Astrocyte (in vitro differentiated cells and primary cell): ENCODE results near the gene CERCAM. TPM values are rescaled to one million over a fixed set of nuclear protein-coding genes. Genes with fewer than 3 reads are reported as not detected.
A peak's percentile ranks its signal among the peaks of the same experiment; 100 is the strongest.

Experiments
- DNase-seq: peaks from one replicate; pipeline ENCODE4 v3.0.0-alpha.2; 2010; ENCODE audit warnings: low read depth
- FAIRE-seq: peaks from 2 replicates; lab custom pipeline; 2011; peaks lifted over from hg19 to GRCh38; lab: Jason Lieb, UNC
- H2AFZ ChIP-seq: 2 replicates; pipeline ENCODE4 v1.6.0; 2012; ENCODE audit warnings: low read depth, low read length, inconsistent platforms
- H3K27ac ChIP-seq: 2 replicates; pipeline ENCODE4 v1.5.1; 2011; ENCODE audit warnings: low read depth, low read length, inconsistent platforms
- H3K27me3 ChIP-seq: 2 replicates; pipeline ENCODE4 v1.6.0; 2011; ENCODE audit warnings: low read length, inconsistent platforms; ENCODE audit not compliant: insufficient read depth
- H3K36me3 ChIP-seq: 2 replicates; pipeline ENCODE4 v1.5.1; 2011; ENCODE audit warnings: low read length, inconsistent platforms; ENCODE audit not compliant: insufficient read depth
- H3K4me1 ChIP-seq: 2 replicates; pipeline ENCODE4 v1.5.1; 2011; ENCODE audit warnings: low read length, inconsistent platforms; ENCODE audit not compliant: insufficient read depth
- H3K4me2 ChIP-seq: 2 replicates; pipeline ENCODE4 v1.6.0; 2012; ENCODE audit warnings: low read length, inconsistent platforms
- H3K4me3 ChIP-seq: 2 replicates; pipeline ENCODE4 v1.5.1; 2011; ENCODE audit warnings: low read depth, mild to moderate bottlenecking, low read length, inconsistent platforms; ENCODE audit not compliant: insufficient read depth
- H3K79me2 ChIP-seq: 2 replicates; pipeline ENCODE4 v1.6.0; 2012; ENCODE audit warnings: mild to moderate bottlenecking, low read length, inconsistent platforms; ENCODE audit not compliant: insufficient read depth
- H3K9ac ChIP-seq: 2 replicates; pipeline ENCODE4 v1.6.0; 2012; ENCODE audit warnings: mild to moderate bottlenecking, low read length, inconsistent platforms
- H3K9me3 ChIP-seq: 2 replicates; pipeline ENCODE4 v1.5.1; 2012; ENCODE audit warnings: low read depth, mild to moderate bottlenecking, low read length, inconsistent platforms; ENCODE audit not compliant: insufficient read depth
- H4K20me1 ChIP-seq: 2 replicates; pipeline ENCODE4 v1.6.0; 2012; ENCODE audit warnings: low read length, inconsistent platforms; ENCODE audit not compliant: insufficient read depth
- H3K27ac Mint-ChIP-seq: one replicate; pipeline ENCODE4 v1.8.0; 2021; ENCODE audit warnings: mild to moderate bottlenecking, mixed read lengths; ENCODE audit not compliant: unreplicated experiment
- H3K27me3 Mint-ChIP-seq: one replicate; pipeline ENCODE4 v1.8.0; 2021; ENCODE audit warnings: low read depth, mixed read lengths; ENCODE audit not compliant: unreplicated experiment
- H3K36me3 Mint-ChIP-seq: one replicate; pipeline ENCODE4 v1.8.0; 2021; ENCODE audit warnings: low read depth, mixed read lengths; ENCODE audit not compliant: unreplicated experiment
- H3K4me1 Mint-ChIP-seq: one replicate; pipeline ENCODE4 v1.8.0; 2021; ENCODE audit warnings: low read depth, mixed read lengths; ENCODE audit not compliant: unreplicated experiment
- H3K4me3 Mint-ChIP-seq: one replicate; pipeline ENCODE4 v1.8.0; 2021; ENCODE audit warnings: mild to moderate bottlenecking, moderate library complexity, mixed read lengths; ENCODE audit not compliant: unreplicated experiment
- H3K9me3 Mint-ChIP-seq: one replicate; pipeline ENCODE4 v1.8.0; 2021; ENCODE audit warnings: mild to moderate bottlenecking, mixed read lengths; ENCODE audit not compliant: unreplicated experiment
- EZH2 ChIP-seq: IDR thresholded peaks from 2 replicates; pipeline ENCODE4 v1.6.1; 2012; ENCODE audit warnings: mild to moderate bottlenecking, low read length, inconsistent platforms; ENCODE audit not compliant: insufficient read depth
- total RNA-seq: library from RNA; stranded (reverse); gene quantifications from 2 replicates; pipeline ENCODE4 v1.2.1, GENCODE V29; 2021
- TF ChIP-seq, protein P1 (sequence below): IDR thresholded peaks from 2 replicates; pipeline ENCODE4 v1.5.1; 2011; ENCODE audit warnings: low read depth, mild to moderate bottlenecking, inconsistent platforms, low read length, moderate library complexity; ENCODE audit not compliant: insufficient read depth

CERCAM gene
- total RNA-seq, 1 donor from 2014 or later, result 66.1 TPM

DNA sequence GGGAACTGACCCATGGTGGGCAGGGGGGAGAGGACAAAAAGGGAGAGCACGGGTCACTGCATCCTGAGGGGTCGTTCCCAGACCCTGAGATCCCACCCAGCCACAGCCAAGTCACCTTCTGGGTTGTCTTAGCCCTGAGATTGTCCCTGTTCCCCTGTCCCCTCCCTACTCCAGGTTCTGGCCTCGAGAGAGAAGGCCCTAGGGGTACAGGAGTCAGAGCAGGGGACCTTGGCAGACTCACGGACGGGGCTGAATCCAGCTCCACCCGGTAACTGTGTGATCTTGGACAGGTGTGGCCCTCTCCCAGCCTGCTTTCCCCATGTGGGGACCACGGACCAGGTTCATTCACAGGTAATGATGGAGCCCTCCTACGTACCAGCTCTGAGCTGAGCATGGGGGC lies 11.2 kb upstream of the CERCAM start:
- H3K27me3 Mint-ChIP-seq, result peaks cover 34% of the 10 kb centered on the region
- H3K36me3 Mint-ChIP-seq, result no peaks in the 10 kb centered on the region
- H3K4me1 Mint-ChIP-seq, result peaks cover 9% of the 10 kb centered on the region
- Histone ChIP-seq H3K36me3 (no peaks in the 10 kb centered on the region), H2AFZ (peak overlapping the region; percentile 26), H3K9me3 (no peaks in the 10 kb centered on the region), H3K79me2 (no peaks in the 10 kb centered on the region), H3K9ac (no peak overlapping the region), H3K4me3 (no peak overlapping the region), H3K27ac (no peak overlapping the region), H3K4me2 (no peak overlapping the region), H3K27me3 (no peaks in the 10 kb centered on the region), H4K20me1 (no peaks in the 10 kb centered on the region), H3K4me1 (peaks cover 12% of the 10 kb centered on the region)
- no peaks in the 10 kb centered on the region for H3K9me3 Mint-ChIP-seq
- TF ChIP-seq, protein P1, sequence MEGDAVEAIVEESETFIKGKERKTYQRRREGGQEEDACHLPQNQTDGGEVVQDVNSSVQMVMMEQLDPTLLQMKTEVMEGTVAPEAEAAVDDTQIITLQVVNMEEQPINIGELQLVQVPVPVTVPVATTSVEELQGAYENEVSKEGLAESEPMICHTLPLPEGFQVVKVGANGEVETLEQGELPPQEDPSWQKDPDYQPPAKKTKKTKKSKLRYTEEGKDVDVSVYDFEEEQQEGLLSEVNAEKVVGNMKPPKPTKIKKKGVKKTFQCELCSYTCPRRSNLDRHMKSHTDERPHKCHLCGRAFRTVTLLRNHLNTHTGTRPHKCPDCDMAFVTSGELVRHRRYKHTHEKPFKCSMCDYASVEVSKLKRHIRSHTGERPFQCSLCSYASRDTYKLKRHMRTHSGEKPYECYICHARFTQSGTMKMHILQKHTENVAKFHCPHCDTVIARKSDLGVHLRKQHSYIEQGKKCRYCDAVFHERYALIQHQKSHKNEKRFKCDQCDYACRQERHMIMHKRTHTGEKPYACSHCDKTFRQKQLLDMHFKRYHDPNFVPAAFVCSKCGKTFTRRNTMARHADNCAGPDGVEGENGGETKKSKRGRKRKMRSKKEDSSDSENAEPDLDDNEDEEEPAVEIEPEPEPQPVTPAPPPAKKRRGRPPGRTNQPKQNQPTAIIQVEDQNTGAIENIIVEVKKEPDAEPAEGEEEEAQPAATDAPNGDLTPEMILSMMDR, result no peak
- no peak for TF ChIP-seq EZH2
- H3K4me3 Mint-ChIP-seq, result no peak overlapping the region
- FAIRE-seq, result no peak
- no peak for DNase-seq
- H3K27ac Mint-ChIP-seq, result no peak overlapping the region

DNA sequence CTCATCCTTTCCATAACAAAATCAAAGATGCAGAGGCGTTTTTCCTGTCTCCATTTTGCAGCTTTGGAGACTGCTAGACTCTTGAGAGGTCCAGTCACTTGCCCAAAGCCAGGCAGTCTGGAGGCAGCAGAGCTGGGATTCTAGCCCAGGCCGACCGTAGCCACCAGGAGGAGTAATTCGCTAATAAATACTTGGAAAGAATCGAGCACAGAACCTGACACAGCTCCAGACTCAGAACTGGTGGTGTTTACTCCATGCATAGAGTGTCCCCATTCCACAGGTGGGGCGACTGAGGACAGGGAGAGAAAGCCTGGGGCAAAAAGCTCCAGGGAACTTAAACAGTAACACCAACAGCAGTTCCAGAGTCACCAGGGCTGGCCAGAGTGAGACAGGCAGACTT lies 10.7 kb upstream of the CERCAM start:
- Mint-ChIP-seq H3K9me3 (no peaks in the 10 kb centered on the region), H3K4me3 (no peak overlapping the region), H3K27ac (peak overlapping the region; percentile 26), H3K27me3 (peaks cover 38% of the 10 kb centered on the region), H3K4me1 (peaks cover 9% of the 10 kb centered on the region), H3K36me3 (no peaks in the 10 kb centered on the region)
- TF ChIP-seq, protein P1, result peak; percentile 34
- TF ChIP-seq EZH2, result no peak
- Histone ChIP-seq H3K27me3 (peaks cover 3% of the 10 kb centered on the region), H3K9me3 (no peaks in the 10 kb centered on the region), H3K4me1 (peaks cover 12% of the 10 kb centered on the region), H4K20me1 (no peaks in the 10 kb centered on the region), H3K79me2 (no peaks in the 10 kb centered on the region), H3K4me3 (no peak overlapping the region), H2AFZ (no peak overlapping the region), H3K4me2 (no peak overlapping the region), H3K9ac (no peak overlapping the region), H3K27ac (no peak overlapping the region), H3K36me3 (no peaks in the 10 kb centered on the region)
- FAIRE-seq (no peak), DNase-seq (no peak)

DNA sequence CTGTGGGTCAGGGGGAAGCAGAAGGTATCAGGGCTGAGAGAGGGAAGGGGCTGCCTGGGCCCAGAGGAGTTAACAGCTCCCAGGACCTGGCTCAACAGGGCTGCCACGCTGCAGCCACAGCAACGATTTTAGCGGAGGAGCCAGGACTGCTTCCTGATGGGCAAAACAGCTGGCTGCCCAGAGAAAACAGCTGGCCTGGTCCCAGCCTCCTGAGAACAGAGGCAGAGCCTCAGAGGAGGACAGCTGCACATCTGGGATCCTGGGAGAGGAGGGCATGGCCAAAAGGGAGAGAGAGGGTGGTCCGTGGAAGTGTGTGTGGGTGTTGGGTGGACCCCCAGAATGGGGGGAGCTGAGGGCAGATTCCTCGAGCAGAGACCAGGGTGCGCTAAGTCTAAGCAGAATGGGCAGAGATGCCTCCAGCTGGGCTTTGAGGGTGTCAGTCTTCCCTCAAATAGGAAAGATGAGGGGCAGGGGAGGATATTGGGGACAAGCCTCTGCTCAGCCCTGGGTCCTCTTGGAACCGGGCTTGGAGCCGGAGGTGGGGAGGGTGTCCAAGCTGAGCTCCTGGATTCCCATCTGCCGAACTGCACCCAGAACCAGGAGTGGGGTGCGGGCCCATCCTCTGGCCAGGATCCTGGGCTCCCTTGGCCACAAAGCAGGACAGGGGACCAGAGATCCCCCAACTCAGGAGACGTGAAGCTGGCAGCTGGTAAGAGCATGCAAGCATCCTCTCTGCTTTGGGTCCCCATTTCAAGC lies 9.1 kb upstream of the CERCAM start:
- peaks cover 7% of the 10 kb centered on the region for H3K4me1 Mint-ChIP-seq
- peaks cover 14% of the 10 kb centered on the region for H3K27me3 ChIP-seq

More for the DNA sequence above, 9.1 kb upstream of the CERCAM start:
- Histone ChIP-seq H3K4me1 (peaks cover 7% of the 10 kb centered on the region), H2AFZ (no peak overlapping the region), H3K9me3 (no peaks in the 10 kb centered on the region), H4K20me1 (no peaks in the 10 kb centered on the region), H3K9ac (no peak overlapping the region), H3K36me3 (no peaks in the 10 kb centered on the region), H3K4me3 (no peak overlapping the region), H3K79me2 (no peaks in the 10 kb centered on the region), H3K4me2 (no peak overlapping the region), H3K27ac (no peak overlapping the region)
- TF ChIP-seq EZH2, result no peak
- TF ChIP-seq, protein P1, result no peak
- FAIRE-seq (no peak), DNase-seq (no peak)
- Mint-ChIP-seq H3K27ac (no peak overlapping the region), H3K27me3 (peaks cover 50% of the 10 kb centered on the region), H3K4me3 (no peak overlapping the region), H3K36me3 (no peaks in the 10 kb centered on the region), H3K9me3 (no peaks in the 10 kb centered on the region)
